ENCODE measurements around the gene PPP4R3A.
"Not testable (repeated sequence)": the region's sequence is repeated elsewhere in the genome, so short reads cannot be mapped to it uniquely, and the experiment has no call there.

PPP4R3A gene

DNA sequence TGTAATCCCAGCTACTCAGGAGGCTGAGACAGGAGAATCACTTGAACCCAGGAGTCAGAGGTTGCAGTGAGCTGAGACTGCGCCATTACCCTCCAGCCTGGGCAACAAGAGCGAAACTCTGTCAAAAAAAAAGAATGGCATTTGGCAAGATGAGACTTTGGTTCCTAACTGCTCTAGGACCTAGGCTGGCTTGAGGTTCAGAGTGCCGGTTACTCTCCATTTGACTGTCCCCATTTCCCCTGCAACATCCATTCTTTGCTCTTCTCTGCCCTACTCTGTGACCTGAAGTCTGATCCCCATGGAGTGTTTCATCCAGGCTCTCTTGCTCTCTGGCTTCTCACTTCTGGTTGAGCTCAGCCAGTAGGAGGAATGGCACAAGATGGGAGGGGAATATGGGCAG is 26.2 kb upstream of the PPP4R3A start:
- CTCF ChIA-PET: no interaction called here
- POLR2A ChIA-PET (ENCODE audit: low non-redundant PET): no interaction called here
- no peak overlapping the region for H3K27ac ChIP-seq
- no peak for DNase-seq (ENCODE audit: low spot score)
- no peak for TF ChIP-seq CTCF (conservative IDR thresholded peaks at IDR 0.05; ENCODE audit: low read depth)

GRCh38 chr14:91534059-91534458 is 23.9 kb upstream of the PPP4R3A start:
- DNase-seq (ENCODE audit: low spot score); CTCF ChIA-PET; H3K27ac ChIP-seq; POLR2A ChIA-PET (ENCODE audit: low non-redundant PET): not testable (repeated sequence)

DNA sequence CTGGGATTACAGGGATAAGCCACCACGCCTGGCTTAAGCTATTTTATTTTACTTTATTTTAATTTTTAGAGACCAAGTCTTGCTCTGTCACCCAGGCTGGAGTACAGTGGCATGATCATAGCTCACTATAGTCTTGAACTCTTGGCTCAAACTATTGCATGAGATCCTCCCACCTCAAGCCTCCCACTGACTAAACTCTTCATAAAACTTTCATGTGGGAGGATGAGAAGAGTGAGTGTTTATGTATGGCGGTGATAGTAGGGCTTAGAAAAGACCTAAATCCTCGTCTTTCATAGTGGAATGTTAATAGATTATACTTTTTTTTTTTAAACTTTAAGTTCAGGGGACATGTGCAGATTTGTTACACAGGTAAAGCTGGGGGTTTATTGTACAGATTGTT is 23.5 kb upstream of the PPP4R3A start:
- DNase-seq (ENCODE audit: low spot score): no peak
- POLR2A ChIA-PET (ENCODE audit: low non-redundant PET): no interaction called here
- no peak for TF ChIP-seq CTCF (conservative IDR thresholded peaks at IDR 0.05; ENCODE audit: low read depth)
- H3K27ac ChIP-seq: no peak overlapping the region
- CTCF ChIA-PET: no interaction called here

DNA sequence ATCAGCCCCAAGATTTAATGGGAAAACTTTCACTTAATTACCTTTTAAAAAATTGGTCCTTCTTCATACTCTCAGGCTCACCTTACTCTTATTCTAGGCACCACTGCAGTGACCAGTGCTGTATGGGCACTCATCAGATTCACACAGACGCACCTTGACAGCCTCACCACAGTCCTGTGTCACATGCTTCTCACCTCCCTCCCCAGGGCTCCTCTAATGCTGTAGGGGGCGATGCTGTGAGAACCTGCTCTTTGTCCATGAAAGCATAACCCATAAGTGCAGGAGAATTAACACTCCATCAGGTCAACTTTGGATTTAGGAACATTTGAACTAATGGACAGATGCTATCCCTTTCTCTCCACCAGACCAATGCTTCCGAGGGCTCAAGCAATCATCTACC is 13.9 kb upstream of the PPP4R3A start:
- no peak overlapping the region for H3K27ac ChIP-seq
- POLR2A ChIA-PET (ENCODE audit: low non-redundant PET): no interaction called here
- no peak for TF ChIP-seq CTCF (conservative IDR thresholded peaks at IDR 0.05; ENCODE audit: low read depth)
- no peak for DNase-seq (ENCODE audit: low spot score)
- CTCF ChIA-PET: no interaction called here

GRCh38 chr14:91521061-91521640 is 11.0 kb upstream of the PPP4R3A start:
- TF ChIP-seq CTCF (conservative IDR thresholded peaks at IDR 0.05; ENCODE audit: low read depth): no peak
- CTCF ChIA-PET: no interaction called here
- no peak overlapping the region for H3K27ac ChIP-seq
- no peak for DNase-seq (ENCODE audit: low spot score)
- POLR2A ChIA-PET (ENCODE audit: low non-redundant PET): no interaction called here

DNA sequence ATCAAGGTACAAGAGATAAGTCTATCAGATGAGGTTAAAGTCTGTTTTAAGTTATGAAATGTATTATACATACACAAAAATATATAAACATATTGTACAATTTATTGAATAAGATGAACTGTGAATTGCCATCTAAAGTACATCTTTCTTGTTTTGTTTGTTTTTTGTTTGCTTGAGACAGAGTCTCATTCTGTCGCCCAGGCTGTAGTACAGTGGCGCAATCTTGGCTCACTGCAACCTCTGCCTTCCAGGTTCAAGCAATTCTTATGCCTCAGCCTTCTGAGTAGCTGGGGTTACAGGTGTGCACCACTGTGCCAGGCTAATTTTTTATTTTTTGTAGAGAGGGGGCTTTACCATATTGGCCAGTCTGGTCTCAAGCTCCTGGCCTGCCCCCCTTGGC is 10.0 kb upstream of the PPP4R3A start:
- ChIA-PET POLR2A (ENCODE audit: low non-redundant PET) (no interaction called here), CTCF (no interaction called here)
- TF ChIP-seq CTCF (conservative IDR thresholded peaks at IDR 0.05; ENCODE audit: low read depth): no peak
- no peak overlapping the region for H3K27ac ChIP-seq
- no peak for DNase-seq (ENCODE audit: low spot score)

- no peak for DNase-seq (ENCODE audit: low spot score)
- TF ChIP-seq CTCF (conservative IDR thresholded peaks at IDR 0.05; ENCODE audit: low read depth): no peak
- ChIA-PET POLR2A (ENCODE audit: low non-redundant PET) (no interaction called here), CTCF (no interaction called here)
- no peak overlapping the region for H3K27ac ChIP-seq
These were observed 9.3 kb upstream of the PPP4R3A start for GRCh38 chr14:91519239-91520036.
